ENCODE results near the gene NEK6. TPM values are rescaled to one million over a fixed set of nuclear protein-coding genes. Genes with fewer than 3 reads are reported as not detected.

NEK6 gene
- total and polyA plus RNA-seq, 8 donors = 38.4 to 132 (median 45.0) TPM

- intact Hi-C loops (cut with DNase I) = loop anchor here in 1 of 2 donors (5.0 kb wide), 1 partner anchor 194 kb away; no protein-coding TSS in a partner anchor
- ATAC-seq = no peak
- H3K27me3 ChIP-seq = no peaks in the 10 kb centered on the region
- H3K27ac ChIP-seq = no peak overlapping the region
- no peak overlapping the region for H3K4me3 ChIP-seq
- no peaks in the 10 kb centered on the region for H3K9me3 ChIP-seq
- H3K4me1 ChIP-seq = peaks cover 0 to 27% of the 10 kb centered on the region in 2 donors
- no peak for TF ChIP-seq CTCF (IDR thresholded peaks at IDR 0.05)
- no peak for DNase-seq
- peaks cover 0 to 91% of the 10 kb centered on the region in 2 donors for H3K36me3 ChIP-seq
Measured at GRCh38 chr9:124321416-124321815, 63.7 kb downstream of the NEK6 start.

- intact Hi-C loops (cut with DNase I) = loop anchor here in 1 of 2 donors (5.0 kb wide), 1 partner anchor 195 kb away; no protein-coding TSS in a partner anchor
- Histone ChIP-seq H3K4me1 (peaks cover 0 to 27% of the 10 kb centered on the region in 2 donors), H3K4me3 (no peak overlapping the region), H3K36me3 (peaks cover 0 to 91% of the 10 kb centered on the region in 2 donors), H3K27ac (no peak overlapping the region), H3K9me3 (no peaks in the 10 kb centered on the region), H3K27me3 (no peaks in the 10 kb centered on the region)
- no peak for TF ChIP-seq CTCF (IDR thresholded peaks at IDR 0.05)
- ATAC-seq (no peak), DNase-seq (no peak)
Measured at GRCh38 chr9:124321935-124322334, 64.2 kb downstream of the NEK6 start.

GRCh38 chr9:124322618-124323432 lies 65.1 kb downstream of the NEK6 start:
- Histone ChIP-seq H3K4me3 (no peak overlapping the region), H3K4me1 (peaks cover 0 to 27% of the 10 kb centered on the region in 2 donors), H3K27me3 (no peaks in the 10 kb centered on the region), H3K27ac (peak overlapping the region in 1 of 2 donors; percentile 48), H3K36me3 (peaks cover 0 to 91% of the 10 kb centered on the region in 2 donors), H3K9me3 (no peaks in the 10 kb centered on the region)
- no peak for TF ChIP-seq CTCF (IDR thresholded peaks at IDR 0.05)
- intact Hi-C loops (cut with DNase I) = loop anchor here in 1 of 2 donors (5.0 kb wide), 1 partner anchor 196 kb away; no protein-coding TSS in a partner anchor
- no peak for DNase-seq
- ATAC-seq = no peak

GRCh38 chr9:124323904-124324303 lies 66.2 kb downstream of the NEK6 start:
- no peak overlapping the region for H3K27ac ChIP-seq
- peaks cover 3 to 91% of the 10 kb centered on the region in 2 donors for H3K36me3 ChIP-seq
- no peaks in the 10 kb centered on the region for H3K27me3 ChIP-seq
- intact Hi-C loops (cut with DNase I) = loop anchor here in 1 of 2 donors (5.0 kb wide), 1 partner anchor 197 kb away; no protein-coding TSS in a partner anchor
- no peak for DNase-seq
- ATAC-seq = no peak
- H3K9me3 ChIP-seq = no peaks in the 10 kb centered on the region
- TF ChIP-seq CTCF (IDR thresholded peaks at IDR 0.05) = no peak
- peaks cover 0 to 27% of the 10 kb centered on the region in 2 donors for H3K4me1 ChIP-seq
- H3K4me3 ChIP-seq = no peak overlapping the region

GRCh38 chr9:124325816-124326215 lies 68.1 kb downstream of the NEK6 start:
- no peak for TF ChIP-seq CTCF (IDR thresholded peaks at IDR 0.05)

More at GRCh38 chr9:124325816-124326215, 68.1 kb downstream of the NEK6 start:
- H3K4me1 ChIP-seq = peaks cover 0 to 17% of the 10 kb centered on the region in 2 donors
- H3K36me3 ChIP-seq = peaks cover 3 to 100% of the 10 kb centered on the region in 2 donors
- H3K9me3 ChIP-seq = no peaks in the 10 kb centered on the region
- no peaks in the 10 kb centered on the region for H3K27me3 ChIP-seq
- H3K27ac ChIP-seq = peak overlapping the region in 1 of 2 donors; percentile 44
- H3K4me3 ChIP-seq = no peak overlapping the region
- intact Hi-C loops (cut with DNase I) = no loop called here
- DNase-seq (peak in 1 of 4 donors; percentile 64), ATAC-seq (peak; percentile 81)

Measured in left lung (tissue), 10 donors.